ENCODE data around the gene BACE2.

DNA sequence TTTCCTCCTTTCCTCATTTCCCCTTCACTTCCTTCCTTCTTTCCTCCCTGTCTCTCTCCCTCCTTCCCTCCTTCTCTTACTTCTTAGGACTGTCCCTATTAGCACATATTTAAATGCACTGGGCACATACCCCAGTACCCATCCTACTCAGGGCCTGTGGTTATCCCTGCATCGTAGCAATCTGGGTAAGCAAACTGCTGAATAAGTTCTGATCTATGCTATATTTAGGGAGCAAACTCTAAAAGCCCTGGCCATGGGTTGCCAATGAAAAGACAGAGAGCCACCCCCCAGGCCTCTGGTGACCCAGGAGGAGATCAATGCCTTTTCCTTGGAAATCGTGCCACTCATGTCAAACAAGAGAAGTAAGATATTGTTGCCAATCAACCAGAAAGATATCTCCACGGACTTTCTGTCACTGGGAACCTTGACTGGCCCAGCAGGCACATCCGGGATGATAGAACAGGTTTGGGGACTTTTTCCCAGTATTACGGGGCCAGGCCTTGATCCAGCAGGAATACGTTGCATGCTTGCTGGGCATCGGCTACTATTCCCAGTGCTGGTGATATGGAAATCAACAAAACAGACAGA, 154.0 kb downstream of the BACE2 start:
- TF ChIP-seq, protein P1, sequence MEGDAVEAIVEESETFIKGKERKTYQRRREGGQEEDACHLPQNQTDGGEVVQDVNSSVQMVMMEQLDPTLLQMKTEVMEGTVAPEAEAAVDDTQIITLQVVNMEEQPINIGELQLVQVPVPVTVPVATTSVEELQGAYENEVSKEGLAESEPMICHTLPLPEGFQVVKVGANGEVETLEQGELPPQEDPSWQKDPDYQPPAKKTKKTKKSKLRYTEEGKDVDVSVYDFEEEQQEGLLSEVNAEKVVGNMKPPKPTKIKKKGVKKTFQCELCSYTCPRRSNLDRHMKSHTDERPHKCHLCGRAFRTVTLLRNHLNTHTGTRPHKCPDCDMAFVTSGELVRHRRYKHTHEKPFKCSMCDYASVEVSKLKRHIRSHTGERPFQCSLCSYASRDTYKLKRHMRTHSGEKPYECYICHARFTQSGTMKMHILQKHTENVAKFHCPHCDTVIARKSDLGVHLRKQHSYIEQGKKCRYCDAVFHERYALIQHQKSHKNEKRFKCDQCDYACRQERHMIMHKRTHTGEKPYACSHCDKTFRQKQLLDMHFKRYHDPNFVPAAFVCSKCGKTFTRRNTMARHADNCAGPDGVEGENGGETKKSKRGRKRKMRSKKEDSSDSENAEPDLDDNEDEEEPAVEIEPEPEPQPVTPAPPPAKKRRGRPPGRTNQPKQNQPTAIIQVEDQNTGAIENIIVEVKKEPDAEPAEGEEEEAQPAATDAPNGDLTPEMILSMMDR (IDR thresholded peaks at IDR 0.05), result no peak
- TF ChIP-seq POLR2A (IDR thresholded peaks at IDR 0.05), result no peak

Data from right lobe of liver (tissue), 4 donors.